Activated B cell treated with CpG ODN at 0.5 μM for 24 hours (primary cell): ENCODE data around the gene TNS2. TPM values are rescaled to one million over a fixed set of nuclear protein-coding genes. Genes with fewer than 3 reads are reported as not detected.

Experiments
- ATAC-seq: fragments of 200-7000 bp; cut with Tn5 transposase; one replicate; pipeline ENCODE4 v1.10.0; 2021; ENCODE audit warnings: low read depth, mild to moderate bottlenecking, moderate library complexity
- CTCF ChIA-PET: fragments of 350-600 bp; sonication (Branson Sonifier 250); formaldehyde crosslinking; loops from one replicate; lab custom pipeline; 2021; ENCODE audit warnings: antibody characterized with exemption; lab: Charles Lee
- POLR2A ChIA-PET: fragments of 350-600 bp; sonication (Branson Sonifier 250); formaldehyde crosslinking; loops from one replicate; lab custom pipeline; 2021; ENCODE audit warnings: antibody characterized with exemption; lab: Charles Lee
- DNase-seq: peaks from one replicate; pipeline ENCODE4 v3.0.0; 2022
- H3K27ac Mint-ChIP-seq: one replicate; pipeline ENCODE4 v1.8.0; 2020; ENCODE audit warnings: mixed read lengths
- H3K27me3 Mint-ChIP-seq: one replicate; pipeline ENCODE4 v1.8.0; 2021; ENCODE audit warnings: mixed read lengths
- H3K36me3 Mint-ChIP-seq: one replicate; pipeline ENCODE4 v1.8.0; 2021; ENCODE audit warnings: low read depth, mixed read lengths
- H3K4me1 Mint-ChIP-seq: one replicate; pipeline ENCODE4 v1.8.0; 2021; ENCODE audit warnings: mixed read lengths
- H3K4me3 Mint-ChIP-seq: one replicate; pipeline ENCODE4 v1.8.0; 2020; ENCODE audit warnings: mild to moderate bottlenecking, mixed read lengths
- H3K9me3 Mint-ChIP-seq: one replicate; pipeline ENCODE4 v1.8.0; 2020; ENCODE audit warnings: mixed read lengths
- intact Hi-C: fragments of 100-400 bp; cut with micrococcal nuclease; formaldehyde crosslinking; loops from one replicate; pipeline ENCODE4 v1.15.1; 2024
- total RNA-seq: library from RNA; stranded (reverse); gene quantifications from 2 replicates; pipeline ENCODE4 v1.2.3, GENCODE V29; 2022
- TF ChIP-seq, protein P1 (sequence below): fragments of 200-600 bp; IDR thresholded peaks from one replicate; pipeline ENCODE4 v1.8.0; 2022; ENCODE audit warnings: antibody characterized with exemption, mild to moderate bottlenecking

Gene TNS2
- total RNA-seq, 1 donor from 2014 or later = 1.5 TPM

DNA sequence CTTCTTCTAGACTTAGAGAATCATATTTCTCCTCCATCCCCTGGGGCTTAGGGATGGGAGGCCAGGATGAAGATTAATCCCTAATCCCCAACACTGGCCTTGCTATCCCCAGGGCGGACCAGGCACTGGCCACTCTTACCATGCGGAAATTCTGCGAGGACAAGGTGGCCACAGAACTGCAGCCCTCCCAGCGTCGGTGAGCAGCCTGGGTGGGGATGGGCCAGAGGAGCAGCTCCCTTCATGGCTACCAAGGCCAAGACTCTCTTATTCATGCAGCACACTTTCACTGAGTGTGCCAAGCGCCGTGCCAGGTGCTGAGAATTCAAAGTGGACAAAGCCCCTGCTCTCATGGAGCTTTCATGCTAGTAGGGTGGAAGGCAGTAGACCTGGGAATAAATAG lies 7.0 kb downstream of the TNS2 start:
- Mint-ChIP-seq H3K27ac (no peak overlapping the region), H3K9me3 (no peaks in the 10 kb centered on the region), H3K4me3 (no peak overlapping the region), H3K27me3 (peaks cover 6% of the 10 kb centered on the region), H3K36me3 (peaks cover 2% of the 10 kb centered on the region), H3K4me1 (peaks cover 10% of the 10 kb centered on the region)
- intact Hi-C loops = no loop called here
- ATAC-seq (no peak), DNase-seq (no peak)
- TF ChIP-seq, protein P1, sequence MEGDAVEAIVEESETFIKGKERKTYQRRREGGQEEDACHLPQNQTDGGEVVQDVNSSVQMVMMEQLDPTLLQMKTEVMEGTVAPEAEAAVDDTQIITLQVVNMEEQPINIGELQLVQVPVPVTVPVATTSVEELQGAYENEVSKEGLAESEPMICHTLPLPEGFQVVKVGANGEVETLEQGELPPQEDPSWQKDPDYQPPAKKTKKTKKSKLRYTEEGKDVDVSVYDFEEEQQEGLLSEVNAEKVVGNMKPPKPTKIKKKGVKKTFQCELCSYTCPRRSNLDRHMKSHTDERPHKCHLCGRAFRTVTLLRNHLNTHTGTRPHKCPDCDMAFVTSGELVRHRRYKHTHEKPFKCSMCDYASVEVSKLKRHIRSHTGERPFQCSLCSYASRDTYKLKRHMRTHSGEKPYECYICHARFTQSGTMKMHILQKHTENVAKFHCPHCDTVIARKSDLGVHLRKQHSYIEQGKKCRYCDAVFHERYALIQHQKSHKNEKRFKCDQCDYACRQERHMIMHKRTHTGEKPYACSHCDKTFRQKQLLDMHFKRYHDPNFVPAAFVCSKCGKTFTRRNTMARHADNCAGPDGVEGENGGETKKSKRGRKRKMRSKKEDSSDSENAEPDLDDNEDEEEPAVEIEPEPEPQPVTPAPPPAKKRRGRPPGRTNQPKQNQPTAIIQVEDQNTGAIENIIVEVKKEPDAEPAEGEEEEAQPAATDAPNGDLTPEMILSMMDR = no peak
- ChIA-PET CTCF (interaction anchor here (1.7 kb wide), 1 partner anchor 9 kb away, joined by 6 read pairs; no protein-coding TSS in a partner anchor), POLR2A (no interaction called here)

GRCh38 chr12:53057816-53058500 lies 8.1 kb downstream of the TNS2 start:
- peaks cover 10% of the 10 kb centered on the region for H3K4me1 Mint-ChIP-seq
- TF ChIP-seq, protein P1 = no peak
- peaks cover 2% of the 10 kb centered on the region for H3K36me3 Mint-ChIP-seq
- DNase-seq (no peak), ATAC-seq (no peak)
- peaks cover 6% of the 10 kb centered on the region for H3K27me3 Mint-ChIP-seq
- no peak overlapping the region for H3K4me3 Mint-ChIP-seq
- H3K27ac Mint-ChIP-seq = no peak overlapping the region
- no peaks in the 10 kb centered on the region for H3K9me3 Mint-ChIP-seq
- POLR2A ChIA-PET = interaction anchor here (0.6 kb wide), 1 partner anchor 23 kb away, joined by 3 read pairs; no protein-coding TSS in a partner anchor
- CTCF ChIA-PET = interaction anchor here (1.7 kb wide), 1 partner anchor 8 kb away, joined by 6 read pairs; no protein-coding TSS in a partner anchor
- intact Hi-C loops = no loop called here

DNA sequence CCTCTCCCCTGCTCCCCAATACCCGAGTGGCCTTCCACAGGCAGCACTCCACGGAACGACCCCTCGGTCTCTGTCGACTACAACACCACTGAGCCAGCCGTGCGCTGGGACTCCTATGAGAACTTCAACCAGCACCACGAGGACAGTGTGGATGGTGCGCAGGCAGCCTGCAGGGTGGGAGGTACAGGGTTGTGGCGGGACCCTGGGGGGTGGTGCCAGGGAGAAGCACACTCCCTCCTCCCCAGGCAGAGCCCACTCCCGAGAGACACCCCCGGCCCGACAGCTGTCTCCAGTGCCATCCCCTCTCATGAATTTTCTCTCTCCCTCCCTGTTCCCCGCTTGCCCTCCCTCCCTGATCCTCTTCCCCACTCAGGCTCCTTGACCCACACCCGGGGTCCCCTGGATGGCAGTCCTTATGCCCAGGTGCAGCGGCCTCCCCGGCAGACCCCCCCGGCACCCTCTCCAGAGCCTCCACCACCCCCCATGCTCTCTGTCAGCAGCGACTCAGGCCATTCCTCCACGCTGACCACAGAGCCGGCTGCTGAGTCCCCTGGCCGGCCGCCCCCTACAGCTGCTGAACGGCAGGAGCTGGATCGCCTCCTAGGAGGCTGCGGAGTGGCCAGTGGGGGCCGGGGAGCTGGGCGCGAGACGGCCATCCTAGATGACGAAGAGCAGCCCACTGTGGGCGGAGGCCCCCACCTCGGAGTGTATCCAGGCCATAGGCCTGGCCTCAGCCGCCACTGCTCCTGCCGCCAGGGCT lies 9.0 kb downstream of the TNS2 start:
- CTCF ChIA-PET = no interaction called here
- H3K9me3 Mint-ChIP-seq = no peaks in the 10 kb centered on the region
- H3K4me3 Mint-ChIP-seq = no peak overlapping the region
- no peak overlapping the region for H3K27ac Mint-ChIP-seq
- H3K36me3 Mint-ChIP-seq = peaks cover 9% of the 10 kb centered on the region
- ATAC-seq = no peak
- DNase-seq = no peak
- H3K27me3 Mint-ChIP-seq = peaks cover 6% of the 10 kb centered on the region
- peaks cover 5% of the 10 kb centered on the region for H3K4me1 Mint-ChIP-seq
- intact Hi-C loops = no loop called here
- TF ChIP-seq, protein P1 = no peak
- POLR2A ChIA-PET = no interaction called here

GRCh38 chr12:53059434-53060063 lies 9.7 kb downstream of the TNS2 start:
- no peak overlapping the region for H3K4me3 Mint-ChIP-seq
- intact Hi-C loops = no loop called here
- no peaks in the 10 kb centered on the region for H3K4me1 Mint-ChIP-seq
- no peak overlapping the region for H3K27ac Mint-ChIP-seq
- H3K36me3 Mint-ChIP-seq = peaks cover 13% of the 10 kb centered on the region
- ATAC-seq (no peak), DNase-seq (no peak)
- no peaks in the 10 kb centered on the region for H3K9me3 Mint-ChIP-seq
- CTCF ChIA-PET = no interaction called here
- H3K27me3 Mint-ChIP-seq = peaks cover 6% of the 10 kb centered on the region
- TF ChIP-seq, protein P1 = no peak
- POLR2A ChIA-PET = no interaction called here
